Activated CD4-positive, alpha-beta T cell treated with anti-CD3 and anti-CD28 coated beads, Interleukin-2, amount 50 U/mL, for 48 hours (primary cell): ENCODE measurements around the gene HOXC12.

ENCODE experiments used
- DNase-seq, 2 experiments: peaks; one replicate each; pipeline ENCODE4 v3.0.0-alpha.2; 2020

The HOXC12 gene

GRCh38 chr12:53985692-53985993 is 30.9 kb downstream of the HOXC12 start:
- DNase-seq: no peak

GRCh38 chr12:53985994-53986685 is 31.4 kb downstream of the HOXC12 start:
- no peak for DNase-seq

GRCh38 chr12:53986686-53987483 is 32.2 kb downstream of the HOXC12 start:
- DNase-seq: no peak

- no peak for DNase-seq
These were observed 33.1 kb downstream of the HOXC12 start for GRCh38 chr12:53987787-53988230.

GRCh38 chr12:53988541-53989226 is 34.0 kb downstream of the HOXC12 start:
- DNase-seq: no peak

GRCh38 chr12:53989227-53990113 is 34.8 kb downstream of the HOXC12 start:
- no peak for DNase-seq

GRCh38 chr12:53990311-53991076 is 35.8 kb downstream of the HOXC12 start:
- DNase-seq: no peak

GRCh38 chr12:53991077-53991460 is 36.4 kb downstream of the HOXC12 start:
- DNase-seq: no peak

GRCh38 chr12:53992377-53992889 is 37.7 kb downstream of the HOXC12 start:
- DNase-seq: no peak

GRCh38 chr12:53993162-53994008 is 38.7 kb downstream of the HOXC12 start:
- DNase-seq: no peak

GRCh38 chr12:53994009-53994263 is 39.2 kb downstream of the HOXC12 start:
- no peak for DNase-seq

- DNase-seq: no peak
These were observed 39.7 kb downstream of the HOXC12 start for GRCh38 chr12:53994264-53995001.

- DNase-seq: peak in 1 of 2 experiments; percentile 41
These were observed 40.3 kb downstream of the HOXC12 start for GRCh38 chr12:53995002-53995377.

GRCh38 chr12:53995378-53996239 is 40.9 kb downstream of the HOXC12 start:
- DNase-seq: no peak

GRCh38 chr12:53996240-53997203 is 41.8 kb downstream of the HOXC12 start:
- no peak for DNase-seq

GRCh38 chr12:53997204-53998109 is 42.8 kb downstream of the HOXC12 start:
- DNase-seq: no peak
